Stimulated activated memory B cell treated with anti-CD40 and anti-IgM and Interleukin-4, amounts not matched to agents 10 μg/mL and 1 μg/mL and 100 μg/mL, for 72 hours (primary cell): Measurements from ENCODE around the gene GTPBP3.

Experiments used
- ATAC-seq: fragments of 150-1000 bp; cut with Tn5 transposase; 2 replicates; pipeline ENCODE4 v1.10.0; 2021
- H3K27ac Mint-ChIP-seq: one replicate; pipeline ENCODE4 v1.8.0; 2022; ENCODE audit warnings: mild to moderate bottlenecking, mixed read lengths
- H3K27me3 Mint-ChIP-seq: one replicate; pipeline ENCODE4 v1.8.0; 2022; ENCODE audit warnings: mixed read lengths
- H3K36me3 Mint-ChIP-seq: one replicate; pipeline ENCODE4 v1.8.0; 2022; ENCODE audit warnings: mixed read lengths
- H3K4me1 Mint-ChIP-seq: one replicate; pipeline ENCODE4 v1.8.0; 2022; ENCODE audit warnings: mixed read lengths
- H3K4me3 Mint-ChIP-seq: one replicate; pipeline ENCODE4 v1.8.0; 2022; ENCODE audit warnings: mild to moderate bottlenecking, moderate library complexity, mixed read lengths
- H3K9me3 Mint-ChIP-seq: one replicate; pipeline ENCODE4 v1.8.0; 2022; ENCODE audit warnings: mixed read lengths

GTPBP3 gene

DNA sequence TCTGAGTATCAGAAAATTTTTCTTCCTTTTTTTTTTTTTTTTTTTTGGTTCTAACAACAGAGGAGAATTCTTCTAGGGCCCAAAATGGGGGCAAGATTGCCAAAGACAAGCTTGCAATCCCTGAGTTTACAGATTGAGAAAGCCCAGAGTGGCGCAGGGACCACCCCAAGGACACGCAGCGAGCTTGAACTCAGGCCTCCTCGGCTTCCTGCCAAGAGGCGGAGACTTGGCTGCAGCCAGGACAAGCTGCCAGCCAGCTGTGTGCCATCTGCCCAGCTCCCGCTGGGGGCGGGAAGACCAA, 32.2 kb upstream of the GTPBP3 start:
- ATAC-seq = no peak
- H3K27ac Mint-ChIP-seq = peak overlapping the region; percentile 89
- H3K9me3 Mint-ChIP-seq = no peaks in the 10 kb centered on the region
- H3K27me3 Mint-ChIP-seq = no peaks in the 10 kb centered on the region
- no peaks in the 10 kb centered on the region for H3K36me3 Mint-ChIP-seq
- H3K4me3 Mint-ChIP-seq = peak overlapping the region; percentile 90
- H3K4me1 Mint-ChIP-seq = peaks cover 51% of the 10 kb centered on the region

DNA sequence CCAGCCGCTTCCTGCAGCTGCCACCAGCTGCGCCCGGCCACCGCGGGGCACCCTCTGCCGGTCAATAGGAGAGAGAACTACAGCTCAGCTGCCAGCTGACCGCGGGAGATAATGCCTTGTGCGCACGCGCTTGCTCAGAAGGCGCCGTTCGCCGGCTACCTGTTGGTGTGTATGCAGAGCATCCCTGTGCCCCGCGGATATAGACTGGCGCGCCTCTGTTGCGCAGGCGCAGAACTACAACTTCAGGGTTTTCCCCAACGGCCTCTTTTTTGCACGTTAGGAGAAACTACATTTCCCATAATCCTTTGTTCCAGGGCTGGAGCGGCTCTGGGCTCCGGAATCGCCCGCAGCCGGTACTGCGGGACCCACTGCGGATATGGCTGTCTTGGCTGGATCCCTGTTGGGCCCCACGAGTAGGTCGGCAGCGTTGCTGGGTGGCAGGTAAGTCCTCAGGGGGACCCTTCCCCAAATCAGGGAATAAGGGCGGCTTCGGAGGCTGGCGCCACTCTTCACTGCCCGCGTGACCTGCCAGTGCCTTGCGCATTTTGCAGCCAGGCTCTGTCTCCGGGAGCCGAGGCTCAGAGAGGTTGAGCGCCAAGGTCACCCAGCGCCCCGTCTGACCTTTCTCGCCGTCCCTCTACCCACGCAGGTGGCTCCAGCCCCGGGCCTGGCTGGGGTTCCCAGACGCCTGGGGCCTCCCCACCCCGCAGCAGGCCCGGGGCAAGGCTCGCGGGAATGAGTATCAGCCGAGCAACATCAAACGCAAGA, 31.7 kb upstream of the GTPBP3 start, which contains the start of gene MRPL34:
Gene MRPL34, plus strand, starts transcription at position 356 of the 768 bp plus-strand sequence. Its CDS starts 21 bp downstream, at position 377.
- Mint-ChIP-seq H3K36me3 (no peaks in the 10 kb centered on the region), H3K4me1 (peaks cover 56% of the 10 kb centered on the region)

DNA sequence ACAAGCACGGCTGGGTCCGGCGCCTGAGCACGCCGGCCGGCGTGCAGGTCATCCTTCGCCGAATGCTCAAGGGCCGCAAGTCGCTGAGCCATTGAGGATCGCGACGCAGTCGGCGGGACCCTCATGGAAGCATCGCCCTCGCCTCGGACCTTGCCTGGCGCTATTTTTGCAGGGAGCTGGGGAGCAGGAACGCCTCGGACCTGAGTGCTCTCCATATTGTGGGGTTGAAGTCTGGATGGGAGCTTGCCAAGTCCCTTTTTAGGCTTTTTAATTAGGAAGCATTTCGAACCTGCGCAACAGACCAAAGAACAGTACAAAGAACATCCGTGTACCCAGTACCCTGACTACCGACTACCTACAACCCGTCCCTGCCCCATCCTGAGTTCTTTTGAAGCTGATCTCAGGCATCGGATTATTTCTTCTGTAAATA, 31.1 kb upstream of the GTPBP3 start:
- no peak for ATAC-seq
- Mint-ChIP-seq H3K9me3 (no peaks in the 10 kb centered on the region), H3K27me3 (no peaks in the 10 kb centered on the region), H3K36me3 (peaks cover 1% of the 10 kb centered on the region), H3K4me1 (peaks cover 62% of the 10 kb centered on the region), H3K4me3 (peak overlapping the region; percentile 90), H3K27ac (peak overlapping the region; percentile 89)

More for the DNA sequence above, 31.7 kb upstream of the GTPBP3 start, which contains the start of gene MRPL34:
- Mint-ChIP-seq H3K27me3 (no peaks in the 10 kb centered on the region), H3K4me3 (peak within 1 kb of the TSS; percentile 90), H3K9me3 (no peaks in the 10 kb centered on the region), H3K27ac (peak within 1 kb of the TSS; percentile 89)
- ATAC-seq = peak; percentile 91

DNA sequence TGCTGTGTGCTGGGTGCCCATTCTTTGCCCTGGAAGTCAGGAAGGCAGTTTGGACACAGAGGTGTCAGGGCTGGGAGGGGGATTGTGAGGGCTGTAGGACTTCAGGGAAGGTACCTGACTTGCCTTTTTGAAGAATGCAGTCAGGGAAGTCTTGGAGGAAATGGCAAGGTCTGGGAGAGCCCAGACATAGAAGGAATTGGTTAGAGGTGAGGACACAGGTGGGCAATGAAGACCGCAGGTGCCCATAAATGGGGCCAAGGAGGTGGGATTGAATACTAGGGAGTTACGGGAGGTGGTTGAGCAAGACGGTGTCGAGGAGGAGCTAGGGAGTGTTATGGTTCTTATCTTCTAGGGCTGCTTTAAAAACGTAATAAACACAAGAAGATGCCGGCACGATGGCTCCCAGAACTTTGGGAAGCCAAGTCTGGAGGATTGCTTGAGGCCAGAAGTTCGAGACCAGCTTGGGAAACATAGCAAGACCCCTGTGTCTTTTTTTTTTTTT, 29.4 kb upstream of the GTPBP3 start:
- peak overlapping the region; percentile 22 for H3K4me3 Mint-ChIP-seq
- no peak overlapping the region for H3K27ac Mint-ChIP-seq
- no peaks in the 10 kb centered on the region for H3K9me3 Mint-ChIP-seq
- peaks cover 66% of the 10 kb centered on the region for H3K4me1 Mint-ChIP-seq
- no peaks in the 10 kb centered on the region for H3K27me3 Mint-ChIP-seq
- ATAC-seq = no peak
- H3K36me3 Mint-ChIP-seq = peaks cover 12% of the 10 kb centered on the region

DNA sequence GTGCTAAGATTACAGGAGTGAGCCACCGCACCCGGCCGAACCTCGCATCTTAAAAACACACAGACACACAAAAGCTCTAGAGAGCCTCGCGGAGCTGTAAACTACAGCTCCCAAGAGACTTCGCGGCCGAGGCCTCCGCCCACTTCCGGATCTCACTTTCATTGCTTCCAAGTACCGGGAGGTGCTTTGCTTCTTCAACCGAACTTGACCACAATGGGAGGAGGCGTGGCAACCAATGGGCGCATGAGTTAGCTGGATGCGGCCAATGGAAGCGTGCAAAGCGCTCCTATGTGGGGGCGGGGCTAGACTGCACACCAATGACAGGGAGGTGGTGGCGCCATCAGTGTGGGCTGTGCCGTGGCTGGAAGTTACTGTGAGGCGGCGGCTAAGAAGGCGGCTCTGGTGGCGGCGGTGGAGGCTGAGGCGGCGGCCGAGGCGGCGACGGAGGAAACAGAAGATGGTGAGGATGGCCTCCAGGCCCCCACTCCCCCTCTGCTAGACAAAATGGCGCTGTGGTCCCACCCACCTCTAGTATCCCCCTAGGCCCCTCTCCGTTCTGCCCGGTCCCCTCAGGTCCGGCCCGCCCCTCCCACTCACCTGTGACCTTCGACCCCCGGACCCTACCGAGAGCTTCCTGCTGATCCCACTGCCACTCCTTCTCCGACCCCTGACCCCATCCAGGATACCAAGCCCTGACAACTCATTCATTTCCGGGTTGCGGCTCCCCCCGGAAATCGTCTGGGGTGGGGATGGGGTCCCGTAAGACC, 28.0 kb upstream of the GTPBP3 start, which contains the start of gene DDA1:
Gene DDA1, plus strand, starts transcription at position 366 of the 767 bp plus-strand sequence. Its CDS starts 92 bp downstream, at position 458.
- Mint-ChIP-seq H3K27me3 (no peaks in the 10 kb centered on the region), H3K4me3 (peak within 1 kb of the TSS; percentile 90), H3K27ac (peak within 1 kb of the TSS; percentile 86), H3K9me3 (no peaks in the 10 kb centered on the region), H3K4me1 (peaks cover 56% of the 10 kb centered on the region), H3K36me3 (peaks cover 25% of the 10 kb centered on the region)
- peak; percentile 90 for ATAC-seq

DNA sequence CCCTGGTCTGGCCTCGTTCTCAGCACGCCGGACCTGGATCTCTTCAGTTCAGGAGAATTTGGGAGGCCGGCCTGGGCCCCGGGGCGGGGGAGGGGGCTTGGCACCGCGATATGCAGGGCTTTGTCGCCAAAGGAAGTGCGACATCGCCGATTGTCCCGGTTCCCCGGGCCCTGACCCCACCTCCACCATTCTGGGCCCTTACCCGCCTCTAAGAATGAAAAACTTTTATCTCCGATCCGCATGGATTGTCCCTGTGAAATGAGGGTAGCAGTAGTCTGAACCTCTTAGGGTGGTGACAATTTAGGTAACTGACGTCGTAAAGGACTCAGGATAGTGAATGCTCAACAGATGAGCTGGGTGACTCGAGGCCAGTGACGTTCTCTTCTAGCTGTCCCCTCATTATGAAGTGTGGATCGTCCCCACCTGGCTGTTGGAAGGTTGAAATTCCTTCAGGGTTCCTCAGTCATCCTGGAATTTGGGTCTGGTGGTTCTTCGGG, 27.3 kb upstream of the GTPBP3 start:
- no peaks in the 10 kb centered on the region for H3K9me3 Mint-ChIP-seq
- no peaks in the 10 kb centered on the region for H3K27me3 Mint-ChIP-seq
- H3K36me3 Mint-ChIP-seq = peaks cover 27% of the 10 kb centered on the region
- H3K4me1 Mint-ChIP-seq = peaks cover 50% of the 10 kb centered on the region
- H3K4me3 Mint-ChIP-seq = peak overlapping the region; percentile 90
- peak overlapping the region; percentile 86 for H3K27ac Mint-ChIP-seq
- no peak for ATAC-seq

DNA sequence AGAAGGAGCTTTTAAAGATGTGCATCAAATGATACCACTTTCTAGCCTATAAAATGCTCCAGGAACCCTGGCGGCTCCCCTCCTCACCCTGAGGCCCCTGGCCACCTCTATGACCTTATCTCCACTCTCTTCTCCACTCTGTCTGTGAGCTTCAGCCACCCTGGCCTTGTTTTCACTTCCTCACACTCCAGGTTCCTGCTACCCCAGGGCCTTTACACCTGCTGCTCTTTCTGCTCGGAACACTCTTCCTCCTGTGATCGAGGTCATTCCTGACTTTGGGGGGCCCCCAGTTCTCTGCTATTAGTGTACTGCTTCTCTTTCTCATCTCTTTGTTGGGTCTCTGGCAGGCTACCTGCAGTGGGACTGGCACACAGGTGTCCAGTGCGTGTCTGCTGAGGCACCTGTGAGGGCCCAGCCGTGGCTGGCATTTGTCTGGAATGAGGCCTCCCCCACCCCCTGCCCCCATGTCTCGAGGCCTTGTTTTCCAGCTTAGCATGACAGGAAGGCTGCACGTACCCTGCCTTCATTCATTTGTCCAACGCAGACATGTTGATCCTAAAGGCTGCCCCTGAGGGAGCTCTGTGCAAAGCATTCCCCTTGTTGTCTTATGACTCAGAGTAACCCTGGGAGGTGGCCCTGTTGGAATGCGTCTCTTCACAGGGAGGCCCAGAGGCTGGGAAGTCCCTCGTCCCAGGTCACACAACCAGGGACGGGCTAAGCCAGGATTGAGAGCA, 25.7 kb upstream of the GTPBP3 start:
- Mint-ChIP-seq H3K4me1 (peaks cover 53% of the 10 kb centered on the region), H3K27me3 (no peaks in the 10 kb centered on the region), H3K9me3 (no peaks in the 10 kb centered on the region), H3K36me3 (peaks cover 40% of the 10 kb centered on the region), H3K4me3 (peak overlapping the region; percentile 57), H3K27ac (peak overlapping the region; percentile 39)
- no peak for ATAC-seq

DNA sequence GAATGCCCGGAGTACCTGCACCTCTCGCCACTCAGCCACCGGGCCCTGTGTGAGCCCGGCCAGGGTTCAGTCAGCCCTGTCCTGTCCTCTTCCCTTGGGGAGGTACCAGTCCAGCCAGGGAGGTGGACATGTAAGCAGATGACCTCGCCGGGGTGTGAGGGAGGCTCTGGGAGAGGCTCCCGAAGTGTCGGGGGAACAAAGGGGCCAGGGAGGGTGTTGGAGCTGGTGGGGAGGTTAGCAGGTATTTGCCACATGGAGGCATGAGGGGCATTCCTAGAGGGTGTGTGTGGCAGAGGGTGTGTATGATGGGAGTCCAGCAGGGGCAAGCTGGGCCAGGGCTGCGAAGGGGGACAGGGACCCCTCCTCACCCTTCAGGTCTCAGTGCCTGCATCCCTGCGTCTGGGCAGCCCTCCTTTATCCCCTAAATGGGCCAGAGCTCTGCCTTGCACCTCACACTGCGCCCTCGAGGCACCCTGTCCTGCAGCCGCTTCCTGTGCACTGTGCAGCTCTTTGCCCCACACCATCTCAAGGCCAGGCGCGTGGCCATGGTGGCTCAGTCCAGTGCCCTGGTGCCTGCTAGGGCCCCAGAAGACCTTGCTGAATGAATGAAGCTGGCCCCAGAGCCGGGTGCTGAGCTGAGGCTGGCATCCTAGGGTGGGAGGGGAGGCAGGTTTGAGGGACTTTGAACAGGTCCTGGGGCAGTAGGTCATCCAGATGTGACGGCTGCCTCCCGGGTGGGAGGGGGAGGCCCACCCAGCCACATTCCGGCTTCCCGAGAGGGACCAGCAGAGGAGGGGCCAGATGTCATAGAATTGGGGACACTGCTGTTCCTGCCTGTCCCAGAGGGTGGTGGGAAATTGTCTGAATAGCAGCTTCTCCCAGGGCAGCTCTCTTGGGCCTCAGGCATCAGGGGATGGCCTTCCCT, 24.9 kb upstream of the GTPBP3 start:
- no peak for ATAC-seq
- no peaks in the 10 kb centered on the region for H3K9me3 Mint-ChIP-seq
- H3K27ac Mint-ChIP-seq = no peak overlapping the region
- H3K4me3 Mint-ChIP-seq = no peak overlapping the region
- H3K36me3 Mint-ChIP-seq = peaks cover 47% of the 10 kb centered on the region
- H3K4me1 Mint-ChIP-seq = peaks cover 48% of the 10 kb centered on the region
- no peaks in the 10 kb centered on the region for H3K27me3 Mint-ChIP-seq

DNA sequence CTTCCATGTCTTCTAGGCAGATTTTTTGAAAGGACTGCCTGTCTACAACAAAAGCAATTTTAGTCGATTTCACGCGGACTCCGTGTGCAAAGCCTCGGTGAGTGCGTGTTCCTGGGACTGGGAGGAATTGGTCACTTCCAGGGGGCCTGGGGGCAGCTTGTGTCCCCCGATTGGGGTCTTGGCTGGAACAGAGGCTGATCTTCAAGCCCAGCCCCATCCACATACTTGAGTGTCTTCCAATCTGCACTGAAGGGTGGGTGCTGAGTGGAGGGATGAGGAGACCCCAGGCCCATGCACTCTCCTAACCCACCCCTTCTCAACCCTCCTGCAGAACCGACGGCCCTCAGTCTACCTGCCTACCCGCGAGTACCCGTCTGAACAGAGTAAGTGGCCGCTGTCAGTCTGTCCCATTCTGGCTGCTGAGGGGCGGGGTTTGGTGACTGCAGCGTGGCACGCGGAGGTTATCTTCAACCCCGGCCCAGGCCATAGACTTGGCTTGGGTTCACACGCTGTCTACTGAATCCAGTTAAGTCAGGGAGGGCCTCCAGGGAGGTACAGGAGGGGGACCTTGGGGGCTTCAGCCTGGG, 23.3 kb upstream of the GTPBP3 start:
- Mint-ChIP-seq H3K36me3 (peaks cover 58% of the 10 kb centered on the region), H3K27ac (no peak overlapping the region), H3K9me3 (no peaks in the 10 kb centered on the region), H3K4me1 (peaks cover 37% of the 10 kb centered on the region), H3K4me3 (no peak overlapping the region), H3K27me3 (no peaks in the 10 kb centered on the region)
- ATAC-seq = no peak

DNA sequence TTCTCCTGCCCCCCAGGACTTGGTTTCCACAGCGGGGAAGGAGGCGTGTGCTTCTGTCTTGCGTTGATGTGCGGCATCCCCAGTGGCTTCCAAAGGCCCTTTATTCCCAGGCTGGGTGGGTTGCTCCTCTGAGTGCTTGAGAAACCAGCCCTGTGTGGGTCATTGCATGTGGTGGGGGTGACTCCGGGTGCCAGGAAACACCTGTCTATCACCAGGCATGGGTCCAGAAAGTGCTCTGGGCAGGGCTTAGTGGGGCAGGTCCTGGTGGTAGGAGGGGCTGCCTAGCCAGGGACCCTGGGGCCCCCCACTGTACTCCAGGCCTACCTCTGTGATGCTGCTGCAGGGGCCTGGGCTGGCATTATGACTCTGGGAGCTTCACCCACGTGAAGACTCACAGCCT, 18.4 kb upstream of the GTPBP3 start:
- H3K27me3 Mint-ChIP-seq = peaks cover 8% of the 10 kb centered on the region
- no peak for ATAC-seq
- H3K36me3 Mint-ChIP-seq = peaks cover 69% of the 10 kb centered on the region

DNA sequence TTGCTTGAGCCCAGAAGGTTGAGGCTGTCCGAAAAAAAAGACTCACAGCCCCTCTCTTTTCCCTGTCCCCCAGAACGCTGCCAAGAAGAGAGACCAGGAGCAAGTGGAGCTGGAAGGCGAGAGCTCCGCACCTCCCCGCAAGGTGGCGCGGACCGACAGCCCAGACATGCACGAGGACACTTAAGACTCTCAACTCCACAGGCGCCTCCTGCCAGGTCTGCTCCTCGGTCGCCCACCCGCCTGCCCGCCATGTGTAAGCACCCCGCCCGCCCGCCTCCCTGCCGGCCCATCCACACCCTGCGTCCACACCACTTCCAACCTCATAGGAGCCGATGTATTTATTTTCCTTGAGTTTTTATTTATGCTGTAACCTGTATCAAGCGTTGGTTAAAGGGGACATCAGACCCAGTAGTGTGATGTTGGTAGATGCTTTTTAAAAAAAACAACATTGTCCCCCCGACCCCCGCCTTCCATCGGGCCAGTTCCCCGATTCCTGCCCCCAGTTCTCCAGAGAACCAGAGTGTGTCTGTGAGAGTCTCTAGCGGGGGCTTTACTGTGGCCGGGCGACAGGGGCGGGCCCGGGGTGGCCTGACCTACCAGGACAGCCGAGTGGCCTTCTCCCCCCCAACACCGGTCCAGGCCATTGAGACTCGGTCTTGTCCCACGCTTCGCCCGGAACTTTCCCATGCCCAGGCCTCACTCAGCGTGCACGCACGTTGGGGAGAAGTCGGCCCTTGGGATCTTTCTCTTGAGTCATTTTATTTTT, 17.7 kb upstream of the GTPBP3 start:
- no peaks in the 10 kb centered on the region for H3K9me3 Mint-ChIP-seq
- H3K27me3 Mint-ChIP-seq = peaks cover 8% of the 10 kb centered on the region
- H3K4me3 Mint-ChIP-seq = no peak overlapping the region
- H3K36me3 Mint-ChIP-seq = peaks cover 64% of the 10 kb centered on the region
- H3K4me1 Mint-ChIP-seq = peaks cover 7% of the 10 kb centered on the region
- no peak overlapping the region for H3K27ac Mint-ChIP-seq
- no peak for ATAC-seq

More for the DNA sequence above, 18.4 kb upstream of the GTPBP3 start:
- H3K4me1 Mint-ChIP-seq = peaks cover 7% of the 10 kb centered on the region
- H3K4me3 Mint-ChIP-seq = no peak overlapping the region
- H3K27ac Mint-ChIP-seq = no peak overlapping the region
- no peaks in the 10 kb centered on the region for H3K9me3 Mint-ChIP-seq

DNA sequence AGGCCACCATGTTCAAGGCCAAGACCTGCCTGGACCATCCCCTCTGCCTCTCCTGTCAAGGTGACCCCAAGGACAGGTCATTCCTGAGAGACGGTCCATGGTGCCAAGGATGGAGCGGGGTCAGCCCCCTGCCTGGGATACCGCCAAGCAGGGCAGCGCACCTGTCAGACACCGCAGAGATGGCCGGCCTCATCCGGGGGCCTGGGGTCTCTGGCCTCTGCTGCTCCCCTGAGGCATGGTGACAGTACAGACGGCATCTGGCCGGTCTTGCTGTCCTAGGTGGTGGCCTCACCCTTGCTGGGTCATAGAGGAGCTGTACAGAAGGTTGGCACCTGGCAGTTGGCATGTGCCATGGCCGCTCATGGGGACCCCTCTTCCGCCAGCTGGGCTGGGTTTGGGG, 16.9 kb upstream of the GTPBP3 start:
- Mint-ChIP-seq H3K27ac (no peak overlapping the region), H3K4me3 (no peak overlapping the region), H3K36me3 (peaks cover 63% of the 10 kb centered on the region), H3K27me3 (peaks cover 8% of the 10 kb centered on the region), H3K4me1 (peaks cover 7% of the 10 kb centered on the region), H3K9me3 (no peaks in the 10 kb centered on the region)
- no peak for ATAC-seq
